Neural cell (in vitro differentiated cells): ENCODE results near the gene TRPM5. TPM values are rescaled to one million over a fixed set of nuclear protein-coding genes. Genes with fewer than 3 reads are reported as not detected.

Source experiments
- H2AFZ ChIP-seq: fragments of 200-600, 300-800 bp; sonication (generic), shearing (Covaris generic); 2 replicates; pipeline ENCODE4 v1.6.0; 2014; ENCODE audit warnings: low read depth, mild to moderate bottlenecking, antibody characterized with exemption, low read length, moderate library complexity
- H3F3A ChIP-seq: fragments of 200-600 bp; shearing (Covaris generic); 2 replicates; pipeline ENCODE4 v1.6.1; 2016; ENCODE audit warnings: mild to moderate bottlenecking, moderate library complexity, mixed read lengths, antibody characterized with exemption, low read length; ENCODE audit not compliant: insufficient read depth, poor library complexity, severe bottlenecking
- H3K27ac ChIP-seq: fragments of 200-600, 300-800 bp; sonication (generic), shearing (Covaris generic); 2 replicates; pipeline ENCODE4 v1.5.1; 2014; ENCODE audit warnings: mild to moderate bottlenecking, low read length, moderate library complexity
- H3K27me3 ChIP-seq: fragments of 300-800, 200-600 bp; sonication (generic), shearing (Covaris generic); 2 replicates; pipeline ENCODE4 v1.6.0; 2014; ENCODE audit warnings: mild to moderate bottlenecking, low read depth, low read length, moderate library complexity; ENCODE audit not compliant: insufficient read depth
- H3K36me3 ChIP-seq: fragments of 300-800, 200-600 bp; sonication (generic), shearing (Covaris generic); 2 replicates; pipeline ENCODE4 v1.5.1; 2014; ENCODE audit warnings: mild to moderate bottlenecking, antibody characterized with exemption, low read length, moderate library complexity; ENCODE audit not compliant: insufficient read depth
- H3K4me2 ChIP-seq: fragments of 300-800, 200-600 bp; sonication (generic), shearing (Covaris generic); 2 replicates; pipeline ENCODE4 v1.6.0; 2014; ENCODE audit warnings: mild to moderate bottlenecking, low read length
- H3K4me3 ChIP-seq: fragments of 300-800, 200-600 bp; sonication (generic), shearing (Covaris generic); 2 replicates; pipeline ENCODE4 v1.5.1; 2014; ENCODE audit warnings: mild to moderate bottlenecking, low read length, moderate library complexity
- H3K79me2 ChIP-seq: fragments of 200-600 bp; shearing (Covaris generic); replicated peaks from 2 replicates; pipeline ENCODE4 v1.6.0; 2014; ENCODE audit warnings: mild to moderate bottlenecking, low read length, moderate library complexity; ENCODE audit not compliant: insufficient read depth
- H3K9ac ChIP-seq: fragments of 300-800, 200-600 bp; sonication (generic), shearing (Covaris generic); 2 replicates; pipeline ENCODE4 v1.6.1; 2016; ENCODE audit warnings: mild to moderate bottlenecking, low read length, mixed read lengths
- H3K9me2 ChIP-seq: fragments of 200-600 bp; shearing (Covaris generic); 2 replicates; pipeline ENCODE4 v1.6.1; 2016; ENCODE audit warnings: mild to moderate bottlenecking, low read length, mixed read lengths; ENCODE audit not compliant: insufficient read depth
- H3K9me3 ChIP-seq: fragments of 200-600, 300-800 bp; sonication (generic), shearing (Covaris generic); 2 replicates; pipeline ENCODE4 v1.6.1; 2016; ENCODE audit warnings: mild to moderate bottlenecking, mixed run types, low read length, moderate library complexity, mixed read lengths
- H4K20me1 ChIP-seq: fragments of 200-600 bp; shearing (Covaris generic); 2 replicates; pipeline ENCODE4 v1.6.1; 2016; ENCODE audit warnings: mild to moderate bottlenecking, mixed run types; ENCODE audit not compliant: insufficient read depth
- CTCF ChIP-seq: fragments of 450-650 bp; IDR thresholded peaks from 2 replicates; pipeline ENCODE4 v1.5.1; 2014; ENCODE audit warnings: antibody characterized with exemption, mild to moderate bottlenecking, moderate library complexity; ENCODE audit not compliant: poor library complexity, severe bottlenecking
- EP300 ChIP-seq: fragments of 450-650 bp; conservative IDR thresholded peaks from 2 replicates; pipeline ENCODE4 v1.6.1; 2014; ENCODE audit warnings: antibody characterized with exemption, mild to moderate bottlenecking, moderate library complexity; ENCODE audit not compliant: poor library complexity, severe bottlenecking
- EZH2 ChIP-seq: fragments of 200-600, 300-800 bp; shearing (Covaris generic), sonication (generic); IDR thresholded peaks from 2 replicates; pipeline ENCODE4 v1.6.1; 2014; ENCODE audit warnings: antibody characterized with exemption, low read length, borderline replicate concordance, mild to moderate bottlenecking; ENCODE audit not compliant: insufficient read depth, poor library complexity, severe bottlenecking
- MXI1 ChIP-seq: fragments of 450-650 bp; conservative IDR thresholded peaks from 2 replicates; pipeline ENCODE4 v1.6.1; 2014; ENCODE audit warnings: antibody characterized with exemption, mild to moderate bottlenecking; ENCODE audit not compliant: poor library complexity, severe bottlenecking
- RAD21 ChIP-seq: fragments of 450-650 bp; conservative IDR thresholded peaks from 2 replicates; pipeline ENCODE4 v1.6.1; 2014; ENCODE audit warnings: antibody characterized with exemption, mild to moderate bottlenecking, moderate library complexity
- polyA plus RNA-seq: library from polyadenylated mRNA; depleted of rRNA; stranded (reverse); fragments of >200 nt; gene quantifications from 2 replicates; pipeline ENCODE4 v1.2.3, GENCODE V29; 2014
- TF ChIP-seq, protein P1 (sequence below): IDR thresholded peaks from 2 replicates; pipeline ENCODE4 v1.6.1; 2012; ENCODE audit warnings: borderline replicate concordance

Gene TRPM5
- polyA plus RNA-seq, 1 donor from 2014 or later: not detected

DNA sequence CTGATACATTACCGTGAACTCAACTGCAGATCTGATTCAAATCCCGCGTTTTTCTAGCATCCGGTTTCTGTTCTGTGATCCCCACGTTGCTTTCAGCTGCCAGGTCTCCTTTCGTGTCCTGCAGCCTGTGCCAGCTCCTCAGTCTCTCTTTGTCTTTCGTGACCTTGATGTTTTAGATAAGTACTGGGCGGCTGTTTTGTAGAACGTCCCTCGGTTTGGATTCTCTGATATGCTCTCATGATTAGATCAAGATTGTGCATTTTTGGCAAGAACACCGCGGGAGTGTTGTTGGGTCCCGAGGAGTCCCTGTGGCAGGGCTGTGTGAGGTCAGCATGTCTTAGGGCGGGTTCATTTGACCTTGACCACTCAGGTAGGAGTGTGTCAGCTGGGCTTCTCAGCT, 39.1 kb upstream of the TRPM5 start:
- H3K9ac ChIP-seq: no peak overlapping the region
- no peaks in the 10 kb centered on the region for H3K79me2 ChIP-seq
- H3F3A ChIP-seq: no peaks in the 10 kb centered on the region
- no peak overlapping the region for H3K4me2 ChIP-seq
- H3K27ac ChIP-seq: no peak overlapping the region
- no peaks in the 10 kb centered on the region for H3K9me3 ChIP-seq
- H3K36me3 ChIP-seq: no peaks in the 10 kb centered on the region
- no peaks in the 10 kb centered on the region for H4K20me1 ChIP-seq
- TF ChIP-seq CTCF (no peak), EP300 (no peak), MXI1 (no peak), RAD21 (no peak), EZH2 (no peak)
- TF ChIP-seq, protein P1, sequence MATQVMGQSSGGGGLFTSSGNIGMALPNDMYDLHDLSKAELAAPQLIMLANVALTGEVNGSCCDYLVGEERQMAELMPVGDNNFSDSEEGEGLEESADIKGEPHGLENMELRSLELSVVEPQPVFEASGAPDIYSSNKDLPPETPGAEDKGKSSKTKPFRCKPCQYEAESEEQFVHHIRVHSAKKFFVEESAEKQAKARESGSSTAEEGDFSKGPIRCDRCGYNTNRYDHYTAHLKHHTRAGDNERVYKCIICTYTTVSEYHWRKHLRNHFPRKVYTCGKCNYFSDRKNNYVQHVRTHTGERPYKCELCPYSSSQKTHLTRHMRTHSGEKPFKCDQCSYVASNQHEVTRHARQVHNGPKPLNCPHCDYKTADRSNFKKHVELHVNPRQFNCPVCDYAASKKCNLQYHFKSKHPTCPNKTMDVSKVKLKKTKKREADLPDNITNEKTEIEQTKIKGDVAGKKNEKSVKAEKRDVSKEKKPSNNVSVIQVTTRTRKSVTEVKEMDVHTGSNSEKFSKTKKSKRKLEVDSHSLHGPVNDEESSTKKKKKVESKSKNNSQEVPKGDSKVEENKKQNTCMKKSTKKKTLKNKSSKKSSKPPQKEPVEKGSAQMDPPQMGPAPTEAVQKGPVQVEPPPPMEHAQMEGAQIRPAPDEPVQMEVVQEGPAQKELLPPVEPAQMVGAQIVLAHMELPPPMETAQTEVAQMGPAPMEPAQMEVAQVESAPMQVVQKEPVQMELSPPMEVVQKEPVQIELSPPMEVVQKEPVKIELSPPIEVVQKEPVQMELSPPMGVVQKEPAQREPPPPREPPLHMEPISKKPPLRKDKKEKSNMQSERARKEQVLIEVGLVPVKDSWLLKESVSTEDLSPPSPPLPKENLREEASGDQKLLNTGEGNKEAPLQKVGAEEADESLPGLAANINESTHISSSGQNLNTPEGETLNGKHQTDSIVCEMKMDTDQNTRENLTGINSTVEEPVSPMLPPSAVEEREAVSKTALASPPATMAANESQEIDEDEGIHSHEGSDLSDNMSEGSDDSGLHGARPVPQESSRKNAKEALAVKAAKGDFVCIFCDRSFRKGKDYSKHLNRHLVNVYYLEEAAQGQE: no peak
- H2AFZ ChIP-seq: no peak overlapping the region
- H3K27me3 ChIP-seq: no peaks in the 10 kb centered on the region
- H3K9me2 ChIP-seq: no peaks in the 10 kb centered on the region
- H3K4me3 ChIP-seq: no peak overlapping the region

- no peaks in the 10 kb centered on the region for H3F3A ChIP-seq
Observed at GRCh38 chr11:2482745-2483144, 38.4 kb upstream of the TRPM5 start.

More at GRCh38 chr11:2482745-2483144, 38.4 kb upstream of the TRPM5 start:
- no peak overlapping the region for H3K4me3 ChIP-seq
- H3K27ac ChIP-seq: no peak overlapping the region
- no peaks in the 10 kb centered on the region for H3K79me2 ChIP-seq
- no peak overlapping the region for H3K9ac ChIP-seq
- H4K20me1 ChIP-seq: no peaks in the 10 kb centered on the region
- H3K9me3 ChIP-seq: no peaks in the 10 kb centered on the region
- no peak overlapping the region for H3K4me2 ChIP-seq
- TF ChIP-seq, protein P1: no peak
- no peak overlapping the region for H2AFZ ChIP-seq
- H3K36me3 ChIP-seq: no peaks in the 10 kb centered on the region
- H3K27me3 ChIP-seq: no peaks in the 10 kb centered on the region
- H3K9me2 ChIP-seq: no peaks in the 10 kb centered on the region
